ENCODE measurements around the gene INHBB.
A peak's percentile ranks its signal among the peaks of the same experiment; 100 is the strongest.
"Not testable (repeated sequence)": the region's sequence is repeated elsewhere in the genome, so short reads cannot be mapped to it uniquely, and the experiment has no call there.

The INHBB gene

GRCh38 chr2:120388222-120389035 is 42.5 kb downstream of the INHBB start:
- no peak for TF ChIP-seq CTCF (IDR thresholded peaks at IDR 0.05; ENCODE audit: insufficient read depth, missing control alignments)
- FAIRE-seq (no peak), DNase-seq (ENCODE audit: insufficient read length, low spot score) (no peak)

- no peak for FAIRE-seq
- no peak for TF ChIP-seq CTCF (IDR thresholded peaks at IDR 0.05; ENCODE audit: insufficient read depth, missing control alignments)
Measured at GRCh38 chr2:120389036-120389391, 43.1 kb downstream of the INHBB start.

DNA sequence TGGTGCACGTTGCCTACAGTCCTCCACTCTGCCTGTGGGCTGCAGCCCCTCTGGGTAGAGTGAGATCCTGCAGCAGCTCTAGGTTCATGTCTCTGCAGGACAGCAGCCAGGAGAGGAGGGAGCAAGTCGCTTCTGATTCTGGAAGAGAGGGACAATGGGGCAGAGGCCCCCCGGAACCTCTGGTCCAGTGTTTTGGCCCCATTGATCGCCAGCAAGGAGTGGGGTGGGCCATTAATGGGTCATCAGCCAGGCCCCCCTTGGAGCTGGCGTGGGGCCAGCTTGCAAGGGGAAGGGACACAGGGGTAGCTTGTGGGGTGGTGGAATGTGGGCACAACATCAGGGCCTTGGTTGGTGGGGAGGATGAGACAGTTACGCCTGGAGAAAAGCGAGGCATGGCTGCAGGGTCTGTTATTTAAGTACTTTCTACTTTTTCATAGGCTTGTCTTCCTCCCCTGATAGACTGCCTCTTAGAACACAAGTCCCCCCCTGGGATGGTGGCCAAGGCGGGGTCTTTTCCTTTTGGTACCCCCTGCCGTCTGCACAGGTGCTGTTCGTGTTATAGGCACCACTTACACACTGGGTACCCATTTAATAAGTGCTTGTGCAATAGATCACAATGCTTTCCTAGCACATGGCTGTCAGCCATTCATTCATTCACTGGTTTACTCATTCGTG is 44.6 kb downstream of the INHBB start:
- FAIRE-seq (no peak), DNase-seq (ENCODE audit: insufficient read length, low spot score) (no peak)
- no peak for TF ChIP-seq CTCF (IDR thresholded peaks at IDR 0.05; ENCODE audit: insufficient read depth, missing control alignments)

More at GRCh38 chr2:120389036-120389391, 43.1 kb downstream of the INHBB start:
- no peak for DNase-seq (ENCODE audit: insufficient read length, low spot score)

DNA sequence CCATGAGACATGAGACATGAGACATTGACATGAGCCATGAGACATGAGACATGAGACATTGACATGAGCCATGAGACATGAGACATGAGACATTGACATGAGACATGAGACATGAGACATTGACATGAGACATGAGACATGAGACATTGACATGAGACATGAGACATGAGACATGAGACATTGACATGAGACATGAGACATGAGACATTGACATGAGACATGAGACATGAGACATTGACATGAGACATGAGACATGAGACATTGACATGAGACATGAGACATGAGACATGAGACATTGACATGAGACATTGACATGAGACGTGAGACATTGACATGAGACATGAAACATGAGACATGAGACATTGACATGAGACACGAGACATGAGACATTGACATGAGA is 45.4 kb downstream of the INHBB start:
- DNase-seq (ENCODE audit: insufficient read length, low spot score): not testable (repeated sequence)
- peak; percentile 70 for FAIRE-seq

- no peak for FAIRE-seq
- no peak for TF ChIP-seq CTCF (IDR thresholded peaks at IDR 0.05; ENCODE audit: insufficient read depth, missing control alignments)
- DNase-seq (ENCODE audit: insufficient read length, low spot score): no peak
Measured at GRCh38 chr2:120391911-120392665, 46.2 kb downstream of the INHBB start.

DNA sequence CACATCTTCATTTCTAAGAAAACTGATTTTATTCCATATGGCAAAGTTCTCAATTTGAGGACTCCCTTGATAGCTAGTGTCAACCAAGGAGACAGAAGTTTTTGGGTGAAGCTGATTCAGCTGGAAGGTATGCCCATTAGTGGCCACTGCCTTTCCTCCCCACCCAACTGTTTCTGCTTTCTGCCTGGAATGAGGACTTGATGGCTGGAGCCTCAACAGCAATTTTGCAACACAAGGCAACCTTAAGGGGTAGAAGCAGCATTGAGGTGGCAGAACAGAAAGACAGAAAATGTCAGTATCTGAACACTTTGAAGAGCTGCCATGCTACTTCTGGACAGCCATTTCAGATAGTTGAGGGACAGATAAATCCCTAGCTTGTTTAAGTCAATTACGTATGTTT is 47.0 kb downstream of the INHBB start:
- no peak for TF ChIP-seq CTCF (IDR thresholded peaks at IDR 0.05; ENCODE audit: insufficient read depth, missing control alignments)
- DNase-seq (ENCODE audit: insufficient read length, low spot score): no peak
- FAIRE-seq: no peak

- TF ChIP-seq CTCF (IDR thresholded peaks at IDR 0.05; ENCODE audit: insufficient read depth, missing control alignments): no peak
- FAIRE-seq: no peak
- no peak for DNase-seq (ENCODE audit: insufficient read length, low spot score)
Measured at GRCh38 chr2:120393456-120393855, 47.5 kb downstream of the INHBB start.

Measured in D721Med (cell line).